G401.6 (cell line): ENCODE results near the gene CACNB2.

ENCODE experiments used
- FAIRE-seq: peaks from 2 replicates; lab custom pipeline; 2012; peaks lifted over from hg19 to GRCh38; lab: Jason Lieb, UNC

Gene CACNB2

GRCh38 chr10:18340496-18341051, 200.3 kb downstream of the CACNB2 start:
- FAIRE-seq, result no peak

GRCh38 chr10:18341055-18341454, 200.8 kb downstream of the CACNB2 start:
- no peak for FAIRE-seq

DNA sequence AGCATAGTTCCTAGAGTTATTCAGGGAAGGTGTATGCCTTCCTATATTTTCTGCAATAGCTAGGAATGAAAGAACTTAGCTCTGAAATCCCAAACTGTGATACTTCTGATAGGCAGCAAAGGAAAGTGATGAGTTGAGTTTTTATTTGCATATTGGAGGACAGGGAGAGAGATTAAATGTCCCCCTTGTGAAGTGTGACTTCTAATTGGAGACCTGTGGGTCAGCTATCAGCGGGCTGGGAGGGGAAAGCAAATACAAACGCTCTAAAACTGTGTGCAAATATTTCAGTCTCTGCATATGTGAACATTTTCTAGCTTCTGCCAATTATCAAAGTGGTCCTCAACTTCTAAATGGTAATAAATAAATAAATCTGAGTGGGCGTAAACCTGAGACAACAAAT, 203.3 kb downstream of the CACNB2 start:
- no peak for FAIRE-seq

DNA sequence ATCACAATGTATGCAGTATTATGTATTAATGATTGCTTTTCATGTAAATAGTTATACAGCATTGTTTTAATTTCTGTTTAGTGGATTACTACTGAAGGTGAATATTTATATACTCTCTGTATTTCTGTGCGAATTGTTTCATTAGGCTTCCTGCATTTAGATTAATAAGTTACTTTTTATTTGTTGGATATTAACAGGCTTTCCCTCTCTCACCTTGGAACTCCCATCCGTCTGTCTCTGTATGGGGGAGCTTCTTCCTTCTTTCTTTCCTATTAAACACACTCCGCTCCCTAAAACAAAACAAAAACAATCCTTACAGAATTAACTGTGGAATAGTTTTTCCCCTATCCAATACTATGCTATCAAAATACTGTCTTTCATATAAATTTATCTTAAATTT, 205.1 kb downstream of the CACNB2 start:
- no peak for FAIRE-seq

DNA sequence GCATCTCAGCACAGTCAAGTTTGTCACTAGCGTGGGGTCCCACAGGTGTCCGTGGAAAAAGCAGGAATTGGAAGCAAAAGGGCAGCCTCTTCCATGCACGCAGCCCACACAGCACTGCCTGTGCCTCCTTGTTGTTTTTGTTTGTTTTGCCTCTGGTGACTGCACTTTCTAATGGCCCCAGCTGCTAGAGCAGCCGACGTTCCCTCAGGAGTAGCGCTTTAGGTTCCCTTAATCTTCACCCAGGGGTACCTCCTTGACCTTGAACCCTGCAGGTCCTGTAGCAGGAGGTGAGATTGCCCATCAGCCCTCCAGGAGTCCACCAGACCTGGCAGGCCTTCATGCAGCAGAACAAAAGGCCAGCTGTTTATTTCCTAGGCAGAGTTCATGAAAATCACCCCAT, 210.1 kb downstream of the CACNB2 start:
- FAIRE-seq, result no peak

DNA sequence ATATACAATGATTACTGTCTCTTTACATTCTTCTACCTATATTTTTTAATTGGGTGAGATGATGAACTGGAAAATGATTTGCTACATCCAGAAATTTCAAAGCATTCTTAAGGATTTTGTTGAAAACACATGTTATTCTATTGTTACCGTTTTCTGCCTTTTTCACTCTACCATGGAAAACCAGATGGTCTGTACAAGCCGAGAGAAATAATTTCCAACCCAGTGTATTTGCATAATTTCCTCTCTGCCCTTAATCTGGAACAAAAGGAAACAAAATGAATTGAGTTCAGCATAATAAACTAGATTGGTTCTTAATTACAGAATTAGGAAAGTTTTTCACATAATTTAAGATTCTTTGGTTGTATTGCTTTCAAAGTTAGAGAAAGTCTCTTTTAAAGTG, 211.2 kb downstream of the CACNB2 start:
- no peak for FAIRE-seq

- no peak for FAIRE-seq
These were observed 212.0 kb downstream of the CACNB2 start for GRCh38 chr10:18352175-18352574.

DNA sequence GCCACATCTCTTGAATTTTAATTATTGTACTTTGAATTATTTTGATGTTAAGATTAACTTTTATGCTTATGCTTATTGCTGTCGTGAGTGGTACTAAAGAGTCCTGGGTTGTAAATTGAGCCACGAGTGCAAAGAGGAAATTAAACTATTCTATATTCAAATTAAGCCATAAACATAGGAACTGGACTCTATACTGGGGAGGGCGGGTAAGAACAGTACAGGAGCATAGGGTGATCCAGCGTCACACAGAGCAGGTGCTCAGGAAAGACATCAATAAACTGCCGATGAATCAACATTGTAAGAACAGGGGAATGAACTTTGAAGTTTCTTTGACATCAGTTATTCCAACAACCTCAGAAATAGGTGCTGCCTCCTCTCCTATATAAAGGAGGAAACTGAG, 219.6 kb downstream of the CACNB2 start:
- FAIRE-seq, result no peak

GRCh38 chr10:18362892-18363291, 222.7 kb downstream of the CACNB2 start:
- FAIRE-seq, result no peak

DNA sequence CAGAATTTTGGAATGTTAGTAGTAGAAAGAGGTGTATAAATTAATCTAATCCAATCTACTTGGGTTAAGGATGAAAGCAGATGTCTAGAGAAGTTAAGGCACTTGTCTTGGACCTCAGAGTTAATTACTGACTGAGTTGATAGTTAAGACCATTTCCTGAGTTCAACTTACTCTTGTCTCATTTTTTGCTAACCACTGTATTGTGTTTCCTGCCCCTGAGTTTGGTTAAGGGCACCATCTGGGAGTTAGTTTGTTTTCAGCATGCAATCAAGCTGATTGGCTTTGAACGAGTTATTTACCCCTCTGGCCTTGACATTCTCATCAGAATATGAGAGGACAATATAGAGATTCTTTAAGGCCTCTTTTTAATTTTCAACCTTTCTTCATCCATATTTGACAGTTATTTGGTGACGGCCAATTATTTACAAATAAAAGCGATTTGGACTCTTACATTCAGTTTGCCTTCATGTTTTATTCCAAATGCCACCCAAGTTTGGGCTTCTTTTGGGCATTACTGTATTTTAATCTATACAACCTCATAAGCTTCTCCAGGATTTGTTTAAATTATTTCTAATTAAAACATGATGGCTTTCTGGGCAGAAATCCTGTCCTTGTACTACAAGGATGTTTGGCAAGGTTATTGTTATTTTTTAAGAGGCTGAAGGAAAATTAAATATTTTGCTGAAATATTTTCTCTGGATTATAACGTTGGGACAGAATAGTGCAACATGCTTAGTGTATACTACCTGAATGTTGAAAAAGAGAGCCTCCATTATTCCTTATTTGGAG, 225.0 kb downstream of the CACNB2 start:
- FAIRE-seq, result no peak

DNA sequence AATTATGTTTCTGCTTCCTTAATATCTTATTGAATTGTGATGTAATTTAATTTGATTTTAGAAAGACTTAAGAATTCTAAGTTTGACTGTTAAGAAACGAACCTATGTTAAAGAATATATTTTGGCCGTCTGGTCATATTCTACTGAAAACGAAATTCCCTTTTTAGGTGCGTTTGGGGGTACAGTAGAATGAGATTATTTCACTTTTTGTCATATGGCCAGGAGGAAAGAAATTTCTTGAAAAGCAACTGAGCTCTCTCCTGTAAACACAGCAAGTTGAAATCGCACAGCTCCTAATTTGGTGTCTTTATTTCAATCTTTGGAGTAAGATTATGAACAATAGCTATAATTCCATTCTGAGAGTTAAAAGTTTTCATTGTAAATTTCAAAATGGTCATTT, 227.6 kb downstream of the CACNB2 start:
- FAIRE-seq, result no peak

- no peak for FAIRE-seq
These were observed 228.0 kb downstream of the CACNB2 start for GRCh38 chr10:18368273-18368672.

DNA sequence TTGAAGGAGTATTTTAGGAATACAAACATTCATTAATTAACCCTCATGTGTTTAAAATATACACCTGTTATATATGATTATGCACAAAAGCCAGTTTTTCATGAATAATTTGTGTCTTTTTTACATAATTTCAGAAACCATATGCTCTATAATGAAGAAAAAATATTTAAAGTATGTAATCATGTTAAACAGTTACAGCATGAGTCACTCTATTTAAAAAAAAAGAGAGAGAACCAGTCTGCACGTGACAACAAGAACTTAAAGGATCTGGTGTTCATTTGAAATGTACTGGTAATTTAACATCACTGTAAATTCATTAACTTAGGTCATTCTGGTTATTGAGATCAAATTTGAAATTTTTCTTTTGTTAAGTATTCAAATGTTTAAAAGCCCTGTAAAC, 228.5 kb downstream of the CACNB2 start:
- no peak for FAIRE-seq

- no peak for FAIRE-seq
These were observed 229.7 kb downstream of the CACNB2 start for GRCh38 chr10:18369859-18370473.

- no peak for FAIRE-seq
These were observed 236.4 kb downstream of the CACNB2 start for GRCh38 chr10:18376650-18377049.

DNA sequence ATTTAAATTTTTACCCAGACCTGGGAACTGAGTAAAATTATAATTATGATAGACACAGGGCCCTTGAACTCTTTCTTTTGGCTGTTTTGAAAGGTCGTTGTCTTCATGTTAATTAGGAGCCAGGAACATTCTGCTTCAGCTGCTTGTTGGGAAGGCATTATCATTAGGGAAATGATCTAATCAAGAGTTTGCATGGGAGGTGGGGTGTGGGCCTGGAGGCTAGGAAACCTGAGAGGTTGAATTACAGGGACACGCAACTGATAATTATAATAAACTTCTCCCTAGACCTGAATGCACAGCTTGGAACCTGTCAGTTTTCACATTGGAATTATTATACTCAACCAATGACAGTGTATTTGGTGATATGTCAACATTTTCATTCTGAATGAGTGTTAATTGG, 237.7 kb downstream of the CACNB2 start:
- FAIRE-seq, result no peak

DNA sequence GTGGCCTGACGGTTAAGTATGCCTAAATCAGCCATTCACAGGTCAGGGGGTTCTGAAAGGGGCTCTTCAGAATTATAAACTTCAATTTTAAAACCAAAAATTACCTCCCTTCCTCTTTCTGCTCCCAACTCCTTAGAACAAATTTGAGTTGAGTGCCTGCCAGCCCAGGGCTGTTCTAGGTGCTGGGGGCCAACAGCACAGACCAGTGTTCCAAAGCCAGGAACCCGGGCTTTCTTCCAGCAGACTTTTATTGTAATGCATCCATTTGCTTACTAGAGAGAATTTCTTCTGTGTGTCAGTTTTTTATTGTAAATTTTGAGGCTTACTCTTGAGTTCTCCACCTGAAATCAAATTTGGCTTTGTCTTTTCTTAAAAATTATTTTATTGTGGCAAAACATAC, 238.5 kb downstream of the CACNB2 start:
- FAIRE-seq, result no peak

- no peak for FAIRE-seq
These were observed 241.5 kb downstream of the CACNB2 start for GRCh38 chr10:18381679-18382078.

DNA sequence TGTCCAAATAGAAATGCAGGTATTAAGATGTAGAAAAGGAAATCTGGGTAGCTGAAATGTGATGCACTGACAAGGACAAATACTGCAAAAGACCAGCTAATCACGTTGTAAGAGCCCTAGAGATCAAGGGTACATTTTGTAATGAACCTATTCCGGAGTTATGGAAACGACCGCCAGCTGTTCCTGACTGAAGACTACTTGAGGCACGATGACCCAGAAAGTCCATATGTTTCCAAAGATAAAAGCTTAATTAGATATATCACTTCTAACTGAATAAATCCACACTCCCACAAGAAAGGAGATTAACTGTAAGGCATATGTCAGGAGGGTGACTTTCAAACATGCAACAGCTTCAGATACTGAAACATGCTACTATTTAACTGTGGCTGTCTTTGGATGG, 257.7 kb downstream of the CACNB2 start:
- no peak for FAIRE-seq

DNA sequence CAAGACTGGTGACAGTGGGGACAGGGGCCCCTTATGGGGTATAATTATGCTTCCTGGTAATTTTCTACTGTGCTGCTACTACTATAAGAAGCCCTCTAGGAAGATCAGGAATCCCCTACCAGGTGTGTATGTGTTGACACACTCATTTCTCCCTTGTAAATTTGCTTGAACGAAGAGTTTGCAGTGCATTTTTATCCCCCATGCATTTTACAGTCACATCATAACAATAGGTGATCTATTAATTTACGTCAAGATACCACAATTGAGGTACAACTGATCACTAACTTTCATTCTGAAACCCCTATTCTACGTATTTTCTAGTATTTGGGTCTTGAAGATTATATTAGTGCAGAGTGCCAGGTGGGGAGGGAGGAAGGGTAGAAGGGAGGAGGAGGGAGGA, 258.9 kb downstream of the CACNB2 start:
- FAIRE-seq, result no peak

- FAIRE-seq, result no peak
These were observed 260.1 kb downstream of the CACNB2 start for GRCh38 chr10:18400201-18400905.

DNA sequence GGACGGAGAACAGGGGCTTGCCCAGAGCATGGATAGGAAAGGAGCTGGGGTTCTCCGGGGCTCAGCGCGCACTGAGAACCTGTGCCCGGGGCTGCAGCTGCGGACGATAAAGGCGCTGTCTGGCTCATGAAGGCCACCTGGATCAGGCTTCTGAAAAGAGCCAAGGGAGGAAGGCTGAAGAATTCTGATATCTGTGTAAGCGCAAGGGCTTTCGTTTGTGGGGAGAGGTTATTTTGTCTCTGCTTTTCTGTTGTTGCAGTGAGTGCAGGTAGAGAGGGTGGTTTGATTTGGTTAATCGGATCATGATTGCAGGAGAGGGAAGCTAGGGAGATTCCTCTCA, 260.7 kb downstream of the CACNB2 start:
- no peak for FAIRE-seq

DNA sequence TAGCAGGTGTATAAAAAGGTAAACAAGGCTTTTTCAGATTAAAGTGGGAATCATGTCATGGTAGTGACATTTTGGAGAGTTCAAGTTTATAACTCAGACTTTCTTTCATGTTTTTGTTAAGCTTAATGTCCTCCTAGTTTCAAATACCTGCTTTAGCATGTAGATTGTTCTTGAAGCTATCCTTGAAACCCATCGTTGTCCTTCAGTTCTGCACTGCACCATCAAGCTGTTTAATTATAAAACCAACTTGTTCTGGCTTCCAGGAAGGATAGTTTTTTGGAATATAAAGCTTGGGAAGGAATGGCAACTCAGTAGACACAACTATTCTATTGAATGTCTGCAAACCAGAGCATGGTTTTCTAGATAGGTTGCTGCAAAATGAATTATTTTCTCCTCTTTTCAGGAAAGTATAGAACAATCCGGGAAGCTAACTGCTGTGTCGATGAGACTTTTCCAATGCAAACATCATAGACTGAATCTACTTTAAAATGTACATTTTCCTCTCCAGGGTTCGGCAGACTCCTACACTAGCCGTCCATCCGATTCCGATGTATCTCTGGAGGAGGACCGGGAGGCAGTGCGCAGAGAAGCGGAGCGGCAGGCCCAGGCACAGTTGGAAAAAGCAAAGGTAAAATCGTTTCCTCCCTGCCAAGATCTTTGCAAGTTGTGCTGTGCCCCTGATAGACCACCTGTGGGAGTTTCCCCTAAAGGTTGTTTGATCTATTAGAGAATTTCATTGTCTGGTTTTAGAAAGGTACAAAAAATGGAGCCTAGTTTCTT, 261.4 kb downstream of the CACNB2 start:
- no peak for FAIRE-seq
